HG03095 (cell line): ENCODE results near the gene CLEC2D.
"Not testable (repeated sequence)": the region's sequence is repeated elsewhere in the genome, so short reads cannot be mapped to it uniquely, and the experiment has no call there.

Source experiments
- ATAC-seq: cut with Tn5 transposase; IDR thresholded peaks from one replicate; pipeline ENCODE4 v1.9.1; 2021; ENCODE audit warnings: moderate library complexity; ENCODE audit not compliant: unreplicated experiment

Gene CLEC2D

DNA sequence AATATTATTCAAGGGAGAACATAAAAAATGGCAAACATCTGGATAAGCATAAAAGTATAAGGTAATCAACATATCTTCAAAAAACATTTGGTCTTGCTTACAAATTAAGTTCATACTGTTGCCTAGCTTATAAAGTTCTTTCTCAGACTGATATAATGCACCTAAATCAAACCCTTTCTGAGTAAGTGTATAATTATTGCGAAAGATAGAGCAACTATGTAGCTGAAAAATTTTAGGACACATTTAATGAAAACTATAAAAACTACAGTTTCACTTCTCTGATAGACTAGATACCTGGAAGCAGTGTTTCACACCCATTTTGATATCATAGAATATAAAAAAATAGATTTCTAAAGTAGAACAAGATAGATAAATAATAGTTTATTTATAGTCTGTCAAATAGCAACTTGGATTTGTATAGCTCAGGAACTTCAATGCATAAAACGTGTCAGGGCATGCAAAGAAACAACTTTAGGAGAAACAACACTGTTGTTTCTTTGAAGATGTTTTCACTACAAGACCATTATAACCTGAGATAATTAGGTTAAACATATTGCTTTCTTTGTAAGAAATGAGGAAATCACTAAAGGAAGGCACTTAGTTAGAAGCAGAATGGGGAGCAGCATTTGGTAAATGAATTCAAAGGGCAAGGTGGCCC lies 55.8 kb downstream of the CLEC2D start:
- no peak for ATAC-seq

DNA sequence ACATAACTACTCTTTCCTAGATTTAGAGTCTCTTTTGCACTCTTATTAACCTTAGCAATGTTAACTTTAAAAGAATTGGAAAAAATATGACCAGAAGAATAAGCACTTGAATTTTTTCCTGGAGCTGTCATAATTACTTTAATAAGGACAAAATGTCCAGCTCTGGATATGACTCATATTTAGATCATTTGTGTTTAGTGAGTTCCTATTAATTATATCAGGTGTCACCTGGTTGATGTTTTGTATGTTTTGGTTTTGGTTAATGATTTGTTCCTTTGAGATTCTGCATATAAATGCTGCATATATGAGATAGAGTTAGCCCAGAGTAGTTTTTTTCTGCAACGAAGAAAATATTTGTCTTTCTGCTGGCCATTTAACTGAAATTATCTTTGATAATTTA lies 58.3 kb downstream of the CLEC2D start:
- ATAC-seq = no peak

DNA sequence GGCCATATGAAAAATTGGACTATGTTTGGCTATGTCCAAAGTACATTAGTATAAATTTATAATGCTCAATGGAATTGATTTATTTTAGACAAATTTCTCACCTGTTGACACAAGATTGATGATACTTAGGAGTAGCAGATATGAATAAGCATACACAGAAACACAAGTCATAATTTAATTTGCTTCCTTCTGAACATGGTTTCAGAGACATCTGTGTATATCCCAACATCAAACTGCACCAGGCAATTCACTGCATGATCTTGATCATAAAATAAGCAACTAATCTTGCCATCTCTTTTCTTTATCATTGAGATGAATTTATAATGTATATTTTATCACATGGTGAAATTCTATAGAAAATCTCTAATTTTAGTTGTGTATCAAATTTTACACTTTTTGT lies 59.6 kb downstream of the CLEC2D start:
- no peak for ATAC-seq

DNA sequence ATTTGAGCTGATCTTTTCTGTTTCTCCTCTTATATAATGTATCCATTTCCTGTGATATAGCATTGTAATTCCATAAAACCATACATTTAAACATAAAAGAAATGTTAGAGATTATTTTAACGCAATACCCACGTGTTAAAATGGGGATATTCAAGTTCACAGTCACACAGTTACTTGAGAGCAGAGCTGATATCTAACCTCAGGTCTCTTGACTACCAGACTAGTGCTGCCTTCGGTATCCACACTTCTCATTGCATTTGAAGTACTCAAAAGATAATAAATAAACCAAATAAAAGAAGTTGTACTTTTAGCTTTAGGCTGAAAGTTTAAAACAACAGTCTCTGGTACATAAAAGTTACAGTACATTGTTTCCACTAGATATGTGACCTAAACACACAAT lies 60.5 kb downstream of the CLEC2D start:
- no peak for ATAC-seq

DNA sequence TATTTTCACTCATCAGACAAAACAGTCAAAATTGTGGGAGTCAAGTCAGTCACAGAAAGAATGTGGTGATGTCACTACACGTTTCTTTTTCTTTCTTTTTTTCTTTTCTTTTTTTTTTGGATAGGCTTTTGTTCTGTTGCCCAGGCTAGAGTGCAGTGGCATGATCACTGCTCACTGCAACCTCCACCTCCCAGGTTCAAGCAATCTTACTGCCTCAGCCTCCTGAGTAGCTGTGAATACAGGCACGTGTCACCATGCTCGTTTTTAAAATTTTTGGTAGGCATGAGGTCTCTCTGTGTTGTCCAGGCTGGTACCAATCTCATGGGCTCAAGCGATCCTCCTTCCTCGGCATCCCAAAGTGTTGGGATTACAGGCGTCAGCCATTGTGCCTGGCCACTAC lies 61.1 kb downstream of the CLEC2D start:
- ATAC-seq = no peak

DNA sequence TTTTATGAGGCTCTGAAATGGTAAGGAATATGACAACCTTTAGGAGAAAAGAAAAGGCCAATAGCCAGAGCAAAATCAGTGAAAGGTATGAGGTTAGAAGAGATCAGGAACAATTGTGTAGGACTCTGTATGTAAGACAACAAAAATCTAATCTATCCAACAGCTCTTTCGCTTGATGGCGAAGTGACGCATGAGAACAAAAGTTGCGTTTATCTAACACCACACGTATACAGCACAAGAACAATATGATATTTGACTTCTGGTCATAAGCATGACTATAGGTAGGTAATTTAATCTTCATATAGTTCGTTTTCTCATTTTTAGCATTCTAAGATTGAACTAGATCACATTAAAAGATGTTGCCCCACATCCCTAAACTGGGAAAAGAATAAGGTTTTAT lies 61.9 kb downstream of the CLEC2D start:
- ATAC-seq = no peak

DNA sequence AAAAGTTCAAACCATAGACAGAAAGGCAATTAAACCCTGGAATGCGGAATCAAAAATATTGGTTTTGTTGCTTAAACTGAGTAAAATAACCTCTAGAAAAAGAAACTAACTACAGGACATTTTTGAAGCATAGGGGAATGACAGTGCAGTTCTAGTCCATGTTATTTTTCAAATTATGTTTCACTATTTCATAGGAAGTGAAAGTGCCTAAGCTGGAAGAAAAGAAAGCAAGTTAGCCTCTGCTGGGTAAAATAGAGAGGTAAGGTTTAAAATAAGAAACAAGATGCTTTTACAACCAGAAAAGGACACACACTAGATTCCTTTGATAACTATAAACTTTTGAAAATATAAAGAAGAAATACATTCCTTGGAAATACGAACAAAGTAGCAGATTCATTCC lies 62.3 kb downstream of the CLEC2D start:
- ATAC-seq = no peak

DNA sequence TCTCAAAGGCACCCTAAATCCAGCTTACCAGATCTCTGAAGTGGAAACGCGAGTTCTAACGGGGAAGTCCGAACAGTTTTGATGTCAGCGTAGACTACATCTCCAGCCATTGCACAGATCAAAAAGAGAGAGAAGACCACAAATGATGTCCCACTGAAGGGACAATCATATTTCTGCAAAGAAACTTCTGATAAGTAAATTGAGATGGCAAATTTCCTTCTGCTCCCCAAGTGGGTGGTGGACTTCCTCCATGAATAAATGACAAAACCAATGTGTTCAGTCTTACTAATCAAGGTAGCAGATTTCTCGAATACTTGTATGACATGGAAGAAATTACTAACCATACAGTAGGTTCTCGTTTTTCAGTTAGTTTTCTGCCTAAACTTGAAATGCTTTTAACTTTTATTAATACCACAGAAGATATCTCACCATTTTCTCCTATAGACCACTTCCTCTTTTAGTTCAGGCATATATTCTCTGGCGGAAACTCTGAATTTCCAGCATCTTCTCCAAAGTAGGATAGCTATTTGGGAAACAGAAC lies 63.5 kb downstream of the CLEC2D start, which contains the start of gene CLECL1:
Gene CLECL1 (minus strand): TSS at position 177 of the 541 bp plus-strand sequence.
- ATAC-seq = no peak

DNA sequence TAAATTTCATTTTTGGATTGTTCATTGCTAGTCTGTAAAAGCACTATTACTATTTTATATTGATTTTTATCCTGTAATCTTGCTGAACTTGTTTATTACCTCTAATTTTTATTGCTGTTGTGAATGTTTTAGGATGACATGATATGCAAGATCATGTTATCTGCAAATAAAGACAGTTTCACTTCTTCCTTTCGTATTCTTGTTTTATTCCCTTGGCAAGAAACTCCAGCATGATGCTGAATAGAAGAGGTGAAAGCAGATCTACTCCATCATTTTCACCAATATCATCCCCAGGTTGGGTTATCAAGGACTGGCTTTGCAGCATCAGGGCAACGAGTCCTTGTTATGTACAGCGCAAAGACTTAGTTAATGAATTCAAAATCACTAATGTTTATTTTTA lies 66.1 kb downstream of the CLEC2D start:
- ATAC-seq = no peak

DNA sequence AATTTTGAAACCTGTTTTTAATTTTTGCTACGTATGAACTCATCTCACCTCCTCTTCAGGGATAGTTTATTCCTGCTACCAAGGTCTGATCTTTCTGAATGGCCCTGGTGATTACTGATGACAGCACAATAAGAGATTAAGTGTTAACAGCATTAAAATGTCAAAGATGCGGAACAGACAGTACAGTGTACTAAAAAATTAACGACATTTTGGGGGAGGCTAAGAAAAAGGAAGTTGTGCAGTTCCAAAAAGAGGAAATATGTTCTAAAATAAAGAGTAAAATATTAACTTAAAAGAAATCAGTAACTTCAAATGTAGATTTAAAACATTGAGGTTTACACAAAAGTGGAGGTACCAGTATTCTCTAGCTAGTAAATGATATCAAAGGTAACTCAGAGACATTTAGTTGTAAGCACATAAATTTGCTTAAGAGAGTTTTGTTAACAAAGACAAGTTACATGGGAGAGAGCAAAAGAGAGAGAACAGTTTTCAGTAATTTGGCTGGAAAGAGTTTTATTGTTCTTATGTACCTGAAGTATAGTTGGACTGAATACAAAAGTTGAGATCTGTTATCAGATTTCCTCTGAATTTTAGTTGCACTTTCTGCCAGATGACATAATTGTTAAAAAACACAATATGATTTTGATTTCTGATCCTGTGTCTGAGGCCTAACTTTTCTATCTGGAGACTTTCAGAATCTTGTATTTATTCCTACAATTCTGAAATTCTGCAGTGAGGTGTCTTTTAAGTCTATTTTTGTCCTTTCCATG lies 67.6 kb downstream of the CLEC2D start:
- no peak for ATAC-seq

DNA sequence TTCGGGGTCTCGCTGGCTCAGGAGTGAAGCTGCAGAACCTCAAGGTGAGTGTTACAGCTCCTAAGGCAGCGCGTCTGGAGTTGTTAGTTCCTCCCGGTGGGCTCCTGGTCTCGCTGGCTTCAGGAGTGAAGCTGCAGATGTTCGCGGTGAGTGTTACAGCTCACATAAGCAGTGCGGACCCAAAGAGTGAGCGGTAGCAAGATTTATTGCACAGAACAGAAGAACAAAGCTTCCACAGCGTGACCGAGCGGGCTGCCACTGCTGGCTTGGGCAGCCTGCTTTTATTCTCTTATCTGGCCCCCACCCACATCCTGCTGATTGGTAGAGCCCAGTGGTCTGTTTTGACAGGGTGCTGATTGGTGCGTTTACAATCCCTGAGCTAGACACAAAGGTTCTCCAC lies 69.4 kb downstream of the CLEC2D start:
- not testable (repeated sequence) for ATAC-seq

DNA sequence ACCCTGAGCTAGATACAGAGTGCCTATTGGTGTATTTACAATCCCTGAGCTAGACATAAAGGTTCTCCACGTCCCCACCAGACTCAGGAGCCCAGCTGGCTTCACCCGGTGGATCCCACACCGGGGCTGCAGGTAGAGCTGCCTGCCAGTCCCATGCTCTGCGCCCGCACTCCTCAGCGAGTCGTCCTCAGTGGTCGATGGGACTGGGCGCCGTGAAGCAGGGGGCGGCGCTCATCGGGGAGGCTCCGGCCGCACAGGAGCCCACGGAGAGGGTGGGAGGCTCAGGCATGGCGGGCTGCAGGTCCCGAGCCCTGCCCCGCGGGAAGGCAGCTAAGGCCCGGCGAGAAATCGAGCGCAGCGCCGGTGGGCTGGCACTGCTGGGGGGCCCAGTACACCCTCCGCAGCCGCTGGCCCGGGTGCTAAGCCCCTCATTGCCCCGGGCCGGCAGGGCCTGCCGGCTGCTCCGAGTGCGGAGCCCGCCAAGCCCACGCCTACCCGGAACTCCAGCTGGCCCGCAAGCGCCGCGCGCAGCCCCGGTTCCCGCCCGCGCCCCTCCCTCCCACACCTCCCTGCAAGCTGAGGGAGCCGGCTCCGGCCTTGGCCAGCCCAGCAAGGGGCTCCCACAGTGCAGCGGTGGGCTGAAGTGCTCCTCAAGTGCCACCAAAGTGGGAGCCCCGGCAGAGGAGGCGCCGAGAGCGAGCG lies 70.0 kb downstream of the CLEC2D start:
- ATAC-seq = not testable (repeated sequence)

DNA sequence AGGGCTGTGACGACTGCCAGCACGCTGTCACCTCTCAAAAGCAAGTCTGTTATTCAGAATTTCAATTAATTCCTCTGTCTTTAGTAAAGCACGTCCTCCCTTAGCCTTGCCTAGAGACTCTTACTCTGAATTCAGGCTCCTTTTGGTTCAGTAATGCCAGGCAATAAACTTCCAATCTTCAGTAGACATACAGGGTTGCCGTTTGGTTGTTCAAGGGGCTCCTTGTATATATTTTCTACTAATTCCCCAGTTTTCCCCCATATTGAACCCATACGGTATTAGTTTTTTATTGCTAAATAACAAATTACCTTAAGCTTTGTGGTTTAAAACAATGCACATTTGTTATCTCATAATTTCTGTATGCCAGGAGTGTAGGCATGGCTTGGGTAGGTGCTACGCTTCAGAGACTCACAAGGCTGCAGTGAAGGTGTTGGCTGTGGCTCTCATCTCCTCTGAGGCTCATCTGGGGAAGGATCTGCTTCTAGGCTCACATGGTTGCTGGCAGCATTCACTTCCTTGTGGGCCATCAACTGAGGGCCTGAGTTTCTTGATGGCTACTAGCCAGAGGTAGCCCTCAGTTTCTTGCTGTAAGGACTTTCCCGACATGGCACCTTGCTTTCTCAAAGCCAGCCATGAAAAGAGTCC lies 70.7 kb downstream of the CLEC2D start:
- no peak for ATAC-seq

DNA sequence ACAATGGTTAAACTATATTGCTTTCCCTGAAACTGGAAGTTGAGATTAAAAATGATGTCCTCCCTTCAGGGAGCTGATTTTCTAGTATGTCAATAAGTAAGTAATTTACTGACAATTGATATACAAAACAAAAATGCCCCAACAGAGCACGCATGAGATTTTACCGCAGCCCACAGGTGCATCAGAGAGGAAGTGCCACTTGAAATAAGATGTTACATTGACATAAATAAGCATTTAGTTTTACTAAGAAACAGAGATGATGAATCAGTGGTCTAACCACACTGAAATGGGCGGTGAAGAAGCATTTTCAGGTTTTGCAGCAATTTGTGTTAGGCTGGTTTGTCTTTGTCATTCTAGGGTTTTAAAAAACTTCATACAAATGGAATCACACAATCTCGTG lies 72.2 kb downstream of the CLEC2D start:
- peak; percentile 79 for ATAC-seq

DNA sequence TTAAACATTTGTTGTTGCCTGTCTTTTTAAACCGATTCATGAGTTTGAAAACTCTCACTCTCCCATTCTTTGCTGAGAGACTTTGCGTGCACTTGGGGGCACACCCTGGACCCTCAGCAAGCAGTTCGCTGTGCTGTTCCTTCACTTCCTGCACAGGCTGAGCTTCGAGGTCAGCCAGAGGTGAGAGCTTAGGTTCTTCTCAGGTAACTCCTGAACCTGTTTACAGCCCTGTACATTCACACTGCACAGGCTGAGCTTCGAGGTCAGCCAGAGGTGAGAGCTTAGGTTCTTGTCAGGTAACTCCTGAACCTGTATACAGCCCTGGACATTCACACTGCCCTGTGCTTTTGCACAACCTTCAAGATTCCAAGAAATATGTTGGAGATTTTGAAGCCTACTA lies 73.1 kb downstream of the CLEC2D start:
- ATAC-seq = no peak

DNA sequence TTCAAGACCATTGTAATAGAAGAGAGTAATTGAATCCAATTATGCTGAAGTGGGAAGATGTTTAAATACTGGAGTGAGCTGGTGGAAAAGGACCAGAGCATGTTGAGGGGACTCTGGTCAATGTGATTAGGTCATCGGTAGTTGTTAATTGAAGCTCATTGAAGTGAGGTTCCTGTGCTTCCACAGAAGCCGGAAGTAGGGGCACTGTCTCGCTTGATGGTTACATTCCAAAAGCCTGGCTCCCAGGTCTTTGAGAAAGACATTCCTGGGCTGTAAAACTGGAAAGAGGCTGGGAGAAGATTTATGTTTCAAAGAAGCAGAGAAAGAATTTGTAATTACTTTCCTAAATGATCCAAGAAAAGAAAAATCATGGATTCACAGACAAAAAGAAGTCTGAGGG lies 75.7 kb downstream of the CLEC2D start:
- no peak for ATAC-seq
